ENCODE data around the gene ZNF648.

The ZNF648 gene

DNA sequence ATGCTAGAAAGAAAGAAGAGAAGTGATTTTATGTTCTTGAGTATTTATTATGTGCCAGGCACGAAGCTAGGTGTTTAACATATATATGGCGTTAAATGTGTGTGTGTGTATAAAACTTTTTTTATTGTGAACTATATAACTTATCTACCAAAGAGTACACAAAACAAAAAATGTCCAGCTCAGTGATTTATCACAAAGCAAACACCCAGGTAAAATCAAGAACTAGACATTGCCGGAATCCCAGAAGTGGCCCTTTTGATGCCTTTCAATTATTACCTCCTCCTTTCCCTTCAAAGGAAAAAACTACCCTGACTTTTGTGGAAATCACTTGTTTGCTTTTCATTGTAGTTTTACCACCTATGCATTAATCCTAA lies 40.5 kb upstream of the ZNF648 start:
- peaks cover 0 to 17% of the 10 kb centered on the region in 2 experiments for H3K27me3 ChIP-seq (ENCODE audit: control insufficient read depth in 1 of 2, insufficient read depth in 1 of 2, low read length in 2 of 2)
- WGBS, result 86% methylated on average over 1 of the region's 3 CpGs

DNA sequence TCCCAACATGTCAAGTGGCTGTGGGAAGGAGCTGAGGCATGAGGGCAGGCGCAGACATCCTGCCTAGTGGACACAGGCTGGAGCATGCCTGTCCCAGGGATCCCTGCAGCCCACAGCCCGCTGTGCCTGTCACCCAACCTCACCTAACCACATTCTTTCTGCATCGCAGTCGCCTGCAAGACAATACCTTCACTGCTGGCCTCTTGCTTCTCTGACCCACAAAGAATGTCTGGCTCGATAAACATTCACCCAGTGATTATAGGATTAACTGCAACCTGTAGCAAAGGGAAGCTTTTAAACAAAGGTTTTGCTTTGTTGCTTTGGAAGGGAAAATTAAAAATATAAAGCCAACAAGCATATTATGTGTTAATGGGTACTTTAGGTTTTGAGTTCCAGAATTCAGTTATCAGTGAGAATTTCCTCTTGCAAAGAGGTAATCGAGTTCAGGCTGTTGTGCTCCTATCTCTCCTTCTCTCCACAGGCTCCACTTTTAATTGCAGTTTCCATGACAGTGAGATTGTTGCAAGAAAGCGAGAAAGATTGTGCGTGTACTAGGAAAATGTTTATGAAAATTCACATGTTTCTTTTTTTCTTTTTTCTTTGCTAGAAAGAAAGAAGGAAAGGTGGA lies 40.0 kb upstream of the ZNF648 start:
- Histone ChIP-seq H3K27me3 (ENCODE audit: control insufficient read depth in 1 of 2, insufficient read depth in 1 of 2, low read length in 2 of 2) (peaks cover 0 to 17% of the 10 kb centered on the region in 2 experiments), H3K23ac (ENCODE audit: low read length in 2 of 2) (no peak overlapping the region), H2BK120ac (ENCODE audit: low read depth, low read length) (no peak overlapping the region), H2BK15ac (ENCODE audit: low read depth, poor library complexity, severe bottlenecking) (no peak overlapping the region), H2AFZ (ENCODE audit: low read depth, low read length) (no peak overlapping the region), H3K4me2 (ENCODE audit: low read length, poor library complexity, severe bottlenecking) (no peak overlapping the region), H4K8ac (ENCODE audit: low read length) (no peak overlapping the region), H3K4me1 (ENCODE audit: control insufficient read depth, insufficient read depth, low read depth, low read length) (peaks cover 2% of the 10 kb centered on the region), H3K36me3 (ENCODE audit: control insufficient read depth in 1 of 2, insufficient read depth in 2 of 2, low read depth in 1 of 2, low read length in 2 of 2) (no peaks in the 10 kb centered on the region), H2BK12ac (ENCODE audit: low read length in 2 of 2) (no peak overlapping the region), H3K18ac (ENCODE audit: low read depth in 1 of 2, low read length in 2 of 2) (no peak overlapping the region), H3K14ac (ENCODE audit: low read length in 2 of 2) (no peak overlapping the region), H4K91ac (ENCODE audit: low read length) (no peak overlapping the region), H3K9ac (ENCODE audit: low read length) (no peak overlapping the region), H3K4ac (ENCODE audit: low read depth in 1 of 2, low read length in 2 of 2) (no peak overlapping the region), H2AK5ac (ENCODE audit: low read length, severe bottlenecking) (no peak overlapping the region), H3K79me1 (replicated peaks; ENCODE audit: low read length, poor library complexity, severe bottlenecking) (no peaks in the 10 kb centered on the region), H3K4me3 (ENCODE audit: insufficient read depth in 1 of 2, low read depth in 1 of 2, low read length in 2 of 2) (peak overlapping the region in 1 of 2 experiments; percentile 40), H3K27ac (ENCODE audit: low read length, poor library complexity, severe bottlenecking) (no peak overlapping the region), H2BK5ac (ENCODE audit: low read depth, low read length, poor library complexity, severe bottlenecking) (no peak overlapping the region), H3K9me3 (ENCODE audit: control insufficient read depth, low read length) (peaks cover 4% of the 10 kb centered on the region)
- DNase-seq, result no peak
- 22% methylated on average over 8 of the region's 8 CpGs for WGBS

More for the DNA sequence above, 40.5 kb upstream of the ZNF648 start:
- no peak overlapping the region for H3K27ac ChIP-seq (ENCODE audit: low read length, poor library complexity, severe bottlenecking)
- no peak overlapping the region for H4K8ac ChIP-seq (ENCODE audit: low read length)
- H3K4me2 ChIP-seq (ENCODE audit: low read length, poor library complexity, severe bottlenecking), result no peak overlapping the region
- no peaks in the 10 kb centered on the region for H3K79me1 ChIP-seq (replicated peaks; ENCODE audit: low read length, poor library complexity, severe bottlenecking)
- no peak overlapping the region for H3K14ac ChIP-seq (ENCODE audit: low read length in 2 of 2)
- no peak for DNase-seq
- H2AFZ ChIP-seq (ENCODE audit: low read depth, low read length), result no peak overlapping the region
- peaks cover 6% of the 10 kb centered on the region for H3K9me3 ChIP-seq (ENCODE audit: control insufficient read depth, low read length)
- no peak overlapping the region for H4K91ac ChIP-seq (ENCODE audit: low read length)
- H3K18ac ChIP-seq (ENCODE audit: low read depth in 1 of 2, low read length in 2 of 2), result no peak overlapping the region
- no peaks in the 10 kb centered on the region for H3K36me3 ChIP-seq (ENCODE audit: control insufficient read depth in 1 of 2, insufficient read depth in 2 of 2, low read depth in 1 of 2, low read length in 2 of 2)
- H3K4me1 ChIP-seq (ENCODE audit: control insufficient read depth, insufficient read depth, low read depth, low read length), result peaks cover 2% of the 10 kb centered on the region
- H3K23ac ChIP-seq (ENCODE audit: low read length in 2 of 2), result no peak overlapping the region
- no peak overlapping the region for H3K4me3 ChIP-seq (ENCODE audit: insufficient read depth in 1 of 2, low read depth in 1 of 2, low read length in 2 of 2)
- H2BK5ac ChIP-seq (ENCODE audit: low read depth, low read length, poor library complexity, severe bottlenecking), result no peak overlapping the region
- no peak overlapping the region for H2AK5ac ChIP-seq (ENCODE audit: low read length, severe bottlenecking)
- H2BK12ac ChIP-seq (ENCODE audit: low read length in 2 of 2), result no peak overlapping the region
- H2BK15ac ChIP-seq (ENCODE audit: low read depth, poor library complexity, severe bottlenecking), result no peak overlapping the region
- no peak overlapping the region for H3K9ac ChIP-seq (ENCODE audit: low read length)
- H2BK120ac ChIP-seq (ENCODE audit: low read depth, low read length), result no peak overlapping the region
- H3K4ac ChIP-seq (ENCODE audit: low read depth in 1 of 2, low read length in 2 of 2), result no peak overlapping the region

GRCh38 chr1:182098301-182098700 lies 36.8 kb upstream of the ZNF648 start:
- H3K4ac ChIP-seq (ENCODE audit: low read depth in 1 of 2, low read length in 2 of 2), result no peak overlapping the region
- peaks cover 0 to 13% of the 10 kb centered on the region in 2 experiments for H3K27me3 ChIP-seq (ENCODE audit: control insufficient read depth in 1 of 2, insufficient read depth in 1 of 2, low read length in 2 of 2)
- H3K27ac ChIP-seq (ENCODE audit: low read length, poor library complexity, severe bottlenecking), result no peak overlapping the region
- no peak overlapping the region for H3K23ac ChIP-seq (ENCODE audit: low read length in 2 of 2)
- H3K36me3 ChIP-seq (ENCODE audit: control insufficient read depth in 1 of 2, insufficient read depth in 2 of 2, low read depth in 1 of 2, low read length in 2 of 2), result no peaks in the 10 kb centered on the region
- no peak overlapping the region for H2BK15ac ChIP-seq (ENCODE audit: low read depth, poor library complexity, severe bottlenecking)
- no peak overlapping the region for H4K91ac ChIP-seq (ENCODE audit: low read length)
- no peak overlapping the region for H3K9ac ChIP-seq (ENCODE audit: low read length)
- no peak overlapping the region for H2BK120ac ChIP-seq (ENCODE audit: low read depth, low read length)
- no peak overlapping the region for H2AFZ ChIP-seq (ENCODE audit: low read depth, low read length)
- DNase-seq, result no peak
- 79% methylated on average over 3 of the region's 4 CpGs for WGBS
- H2AK5ac ChIP-seq (ENCODE audit: low read length, severe bottlenecking), result no peak overlapping the region
- H3K4me3 ChIP-seq (ENCODE audit: insufficient read depth in 1 of 2, low read depth in 1 of 2, low read length in 2 of 2), result no peak overlapping the region
- H2BK12ac ChIP-seq (ENCODE audit: low read length in 2 of 2), result no peak overlapping the region
- peaks cover 2% of the 10 kb centered on the region for H3K4me1 ChIP-seq (ENCODE audit: control insufficient read depth, insufficient read depth, low read depth, low read length)
- H2BK5ac ChIP-seq (ENCODE audit: low read depth, low read length, poor library complexity, severe bottlenecking), result no peak overlapping the region
- H3K79me1 ChIP-seq (replicated peaks; ENCODE audit: low read length, poor library complexity, severe bottlenecking), result no peaks in the 10 kb centered on the region
- H3K9me3 ChIP-seq (ENCODE audit: control insufficient read depth, low read length), result peaks cover 4% of the 10 kb centered on the region
- H3K18ac ChIP-seq (ENCODE audit: low read depth in 1 of 2, low read length in 2 of 2), result no peak overlapping the region
- H3K14ac ChIP-seq (ENCODE audit: low read length in 2 of 2), result no peak overlapping the region
- H3K4me2 ChIP-seq (ENCODE audit: low read length, poor library complexity, severe bottlenecking), result no peak overlapping the region
- no peak overlapping the region for H4K8ac ChIP-seq (ENCODE audit: low read length)

DNA sequence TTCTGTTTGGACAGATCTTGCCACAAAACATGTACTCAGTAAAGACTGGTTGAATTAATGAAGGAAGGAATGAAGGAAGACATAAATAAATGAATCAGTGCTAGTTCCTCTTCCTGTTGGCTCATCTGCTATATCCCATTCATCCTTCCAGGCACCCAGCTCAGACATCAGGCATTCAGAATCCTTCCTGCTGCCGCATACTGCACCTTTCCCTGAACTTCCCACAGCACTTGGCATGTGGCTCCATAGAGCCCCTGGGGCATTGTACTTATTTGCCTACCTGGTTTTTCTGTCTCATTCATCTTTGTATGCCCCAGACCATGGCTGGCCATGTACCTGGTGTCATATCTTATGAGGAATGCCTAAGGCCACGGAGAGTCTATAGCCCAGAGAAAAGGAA lies 34.4 kb upstream of the ZNF648 start:
- no peak overlapping the region for H2AFZ ChIP-seq (ENCODE audit: low read depth, low read length)
- H3K18ac ChIP-seq (ENCODE audit: low read depth in 1 of 2, low read length in 2 of 2), result no peak overlapping the region
- H2BK12ac ChIP-seq (ENCODE audit: low read length in 2 of 2), result no peak overlapping the region
- H4K91ac ChIP-seq (ENCODE audit: low read length), result no peak overlapping the region
- H2BK120ac ChIP-seq (ENCODE audit: low read depth, low read length), result no peak overlapping the region
- DNase-seq, result no peak
- H3K27ac ChIP-seq (ENCODE audit: low read length, poor library complexity, severe bottlenecking), result no peak overlapping the region
- H3K4me3 ChIP-seq (ENCODE audit: insufficient read depth in 1 of 2, low read depth in 1 of 2, low read length in 2 of 2), result no peak overlapping the region
- H3K4me1 ChIP-seq (ENCODE audit: control insufficient read depth, insufficient read depth, low read depth, low read length), result no peaks in the 10 kb centered on the region
- no peak overlapping the region for H3K4me2 ChIP-seq (ENCODE audit: low read length, poor library complexity, severe bottlenecking)
- peaks cover 4% of the 10 kb centered on the region for H3K9me3 ChIP-seq (ENCODE audit: control insufficient read depth, low read length)
- no peak overlapping the region for H2BK15ac ChIP-seq (ENCODE audit: low read depth, poor library complexity, severe bottlenecking)
- no peaks in the 10 kb centered on the region for H3K79me1 ChIP-seq (replicated peaks; ENCODE audit: low read length, poor library complexity, severe bottlenecking)
- H3K9ac ChIP-seq (ENCODE audit: low read length), result no peak overlapping the region
- H3K27me3 ChIP-seq (ENCODE audit: control insufficient read depth in 1 of 2, insufficient read depth in 1 of 2, low read length in 2 of 2), result peaks cover 0 to 6% of the 10 kb centered on the region in 2 experiments
- H3K36me3 ChIP-seq (ENCODE audit: control insufficient read depth in 1 of 2, insufficient read depth in 2 of 2, low read depth in 1 of 2, low read length in 2 of 2), result no peaks in the 10 kb centered on the region
- no peak overlapping the region for H3K4ac ChIP-seq (ENCODE audit: low read depth in 1 of 2, low read length in 2 of 2)
- H3K23ac ChIP-seq (ENCODE audit: low read length in 2 of 2), result no peak overlapping the region
- H3K14ac ChIP-seq (ENCODE audit: low read length in 2 of 2), result no peak overlapping the region
- no peak overlapping the region for H2BK5ac ChIP-seq (ENCODE audit: low read depth, low read length, poor library complexity, severe bottlenecking)
- H4K8ac ChIP-seq (ENCODE audit: low read length), result no peak overlapping the region
- H2AK5ac ChIP-seq (ENCODE audit: low read length, severe bottlenecking), result no peak overlapping the region
- 68% methylated on average over 2 of the region's 2 CpGs for WGBS

All from mesenchymal stem cell (in vitro differentiated cells and primary cell).